Measurements from ENCODE around the gene ARHGDIG. TPM values are rescaled to one million over a fixed set of nuclear protein-coding genes. Genes with fewer than 3 reads are reported as not detected.

ARHGDIG gene
- 0.44 TPM in 1 of 2 replicates, not detected in the other for total RNA-seq

DNA sequence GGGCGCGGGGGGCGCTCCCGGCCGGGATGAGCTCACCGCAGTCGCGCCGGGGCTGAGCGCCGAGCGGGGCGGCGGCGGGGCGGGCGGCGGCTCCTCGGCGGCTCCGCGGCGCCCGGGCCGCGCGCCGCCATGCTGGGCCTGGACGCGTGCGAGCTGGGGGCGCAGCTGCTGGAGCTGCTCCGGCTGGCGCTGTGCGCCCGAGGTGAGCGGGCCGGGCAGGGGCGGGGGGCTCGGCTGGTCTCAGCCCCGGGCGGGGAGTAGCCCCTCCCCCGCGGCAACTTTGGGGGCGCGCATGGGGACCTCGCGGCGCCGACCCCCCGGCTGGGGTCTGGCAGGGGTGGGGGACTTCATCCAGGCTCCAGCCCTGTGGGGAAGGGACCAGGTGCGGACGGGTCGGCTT lies at the start of gene ARHGDIG:
Gene ARHGDIG, plus strand, starts transcription at position 40 of the 400 bp plus-strand sequence. Its CDS starts 90 bp downstream, at position 130.

DNA sequence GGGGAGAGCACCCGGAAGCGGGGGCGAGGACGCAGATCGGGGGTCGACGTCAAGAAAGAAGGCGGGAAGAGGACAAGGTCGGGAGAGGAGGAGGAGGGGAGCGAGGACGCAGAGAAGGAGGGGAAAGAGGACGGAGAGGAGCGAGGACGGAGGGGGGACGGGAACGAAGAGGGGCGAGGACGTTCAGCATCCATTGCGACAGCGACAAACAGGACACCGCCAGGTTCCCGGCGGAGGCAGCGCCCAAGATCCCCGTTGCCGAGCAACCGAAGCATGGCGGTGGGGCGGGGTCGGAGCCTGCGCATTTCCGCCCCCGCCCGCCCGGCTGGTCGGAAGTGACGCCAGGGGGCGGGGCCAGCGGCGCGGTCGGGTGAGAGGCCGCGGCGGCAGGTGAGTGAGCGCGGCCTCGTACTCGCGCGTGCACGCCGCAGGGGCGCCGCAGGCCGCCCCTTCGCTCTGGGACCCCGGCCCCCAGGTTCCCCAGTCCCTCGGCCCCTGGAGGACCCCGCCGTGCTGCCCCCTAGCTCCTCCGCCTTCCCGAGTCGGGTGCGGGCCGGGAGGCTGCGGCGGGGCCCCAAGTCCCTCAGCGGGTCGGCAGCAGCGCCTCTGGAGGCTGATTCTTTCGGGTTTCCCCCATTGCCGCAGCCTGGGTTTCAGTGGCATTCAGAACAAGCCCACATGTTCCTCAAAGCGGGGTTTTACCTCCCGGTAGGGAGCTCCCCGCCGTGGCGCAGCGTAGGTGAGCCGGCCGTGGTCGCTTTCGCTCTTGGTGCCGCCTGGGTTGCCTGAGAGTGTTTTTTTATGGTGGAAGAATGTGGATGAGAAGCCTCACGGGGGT lies 45.7 kb upstream of the ARHGDIG start, which contains the start of gene FAM234A:
Gene FAM234A, plus strand, starts transcription at position 354 of the 838 bp plus-strand sequence. CDS start 19,593 bp downstream, outside the sequence.

DNA sequence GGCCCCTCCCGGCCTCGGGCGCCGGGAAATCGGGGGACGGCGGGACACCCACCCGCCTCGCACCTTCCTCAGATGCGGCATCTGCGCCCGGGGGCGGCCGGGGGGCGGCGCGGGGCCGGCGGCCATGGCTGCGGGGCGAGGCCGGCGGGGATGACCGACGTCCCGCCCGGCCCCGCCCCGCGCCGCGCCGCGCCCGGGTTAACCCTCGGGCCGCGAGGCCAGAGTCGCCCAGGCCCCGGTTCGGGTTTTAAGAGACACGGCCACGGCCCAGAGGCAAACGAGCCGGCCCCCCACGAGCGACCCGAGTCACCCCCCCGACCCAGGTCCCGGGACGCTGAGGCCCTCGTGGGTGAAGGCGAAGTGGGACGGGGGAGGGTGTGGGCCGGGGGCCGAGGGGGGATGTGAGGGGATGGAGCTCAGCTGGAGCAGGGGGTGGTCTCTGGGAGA lies 4.6 kb upstream of the ARHGDIG start, which contains the start of gene RGS11:
Gene RGS11, minus strand, starts transcription at position 159 of the 447 bp plus-strand sequence. Its CDS starts 33 bp downstream, at position 126.

DNA sequence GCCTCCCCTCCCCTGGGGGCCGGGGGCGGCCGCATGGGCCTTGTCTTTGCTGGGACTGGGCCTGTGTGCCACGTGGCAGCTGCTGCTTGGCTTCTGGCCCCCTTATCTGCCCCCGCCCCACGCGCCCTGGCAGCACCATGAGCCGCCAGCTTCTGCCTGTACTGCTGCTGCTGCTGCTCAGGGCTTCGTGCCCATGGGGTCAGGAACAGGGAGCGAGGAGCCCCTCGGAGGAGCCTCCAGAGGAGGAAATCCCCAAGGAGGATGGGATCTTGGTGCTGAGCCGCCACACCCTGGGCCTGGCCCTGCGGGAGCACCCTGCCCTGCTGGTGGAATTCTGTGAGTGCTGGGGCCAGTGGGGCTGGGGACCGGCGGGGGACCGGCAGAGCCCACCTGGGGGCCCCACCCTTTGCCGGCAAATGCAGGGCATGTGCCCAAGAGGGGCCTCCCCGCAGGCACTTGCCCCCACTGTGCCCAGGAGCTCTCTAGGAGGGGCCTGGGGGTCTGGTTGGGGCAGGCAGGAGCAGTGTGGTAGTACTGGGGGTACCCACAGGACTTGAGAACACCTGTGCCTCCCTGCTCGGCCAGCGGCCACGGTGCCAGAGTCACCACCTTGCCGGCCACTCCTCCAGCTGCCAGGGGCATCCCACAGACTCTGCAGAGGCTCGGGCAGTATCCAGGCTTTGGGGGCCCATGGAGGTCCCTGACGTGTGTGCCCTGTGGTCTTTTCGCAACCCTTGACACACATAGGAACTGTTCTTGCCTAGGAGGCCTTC lies 2.8 kb downstream of the ARHGDIG start, which contains the start of gene PDIA2:
Gene PDIA2, plus strand, starts transcription at position 132 of the 773 bp plus-strand sequence. Its CDS starts 6 bp downstream, at position 138.

Other genes with a start within 250 kb of the ARHGDIG start
- 1.5 and 3.1 TPM in 2 replicates for gene POLR3K, start 227.0 kb upstream of the ARHGDIG start, total RNA-seq
- 10.7 and 17.3 TPM in 2 replicates for gene SNRNP25, start 226.8 kb upstream of the ARHGDIG start, total RNA-seq
- gene RHBDF1, start 208.0 kb upstream of the ARHGDIG start, total RNA-seq = 71.1 and 96.6 TPM in 2 replicates
- 147 and 251 TPM in 2 replicates for gene MPG, start 202.4 kb upstream of the ARHGDIG start, total RNA-seq
- gene NPRL3, start 141.9 kb upstream of the ARHGDIG start, total RNA-seq = 12.9 and 14.2 TPM in 2 replicates
- not detected in 2 replicates for gene HBZ, start 127.9 kb upstream of the ARHGDIG start, total RNA-seq
- gene HBM, start 114.6 kb upstream of the ARHGDIG start, total RNA-seq = not detected in 2 replicates
- not detected in 2 replicates for gene HBA2, start 107.7 kb upstream of the ARHGDIG start, total RNA-seq
- gene HBA1, start 103.9 kb upstream of the ARHGDIG start, total RNA-seq = not detected in 2 replicates
- not detected in 2 replicates for gene HBQ1, start 100.1 kb upstream of the ARHGDIG start, total RNA-seq
- gene LUC7L, start 51.1 kb upstream of the ARHGDIG start, total RNA-seq = 31.5 and 59.0 TPM in 2 replicates
- gene FAM234A, start 45.8 kb upstream of the ARHGDIG start, total RNA-seq = 58.8 and 81.4 TPM in 2 replicates
- 1.0 and 2.4 TPM in 2 replicates for gene RGS11, start 4.6 kb upstream of the ARHGDIG start, total RNA-seq
- gene PDIA2, start 2.6 kb downstream of the ARHGDIG start, total RNA-seq = 0.57 and 2.8 TPM in 2 replicates
- gene AXIN1, start 72.1 kb downstream of the ARHGDIG start, total RNA-seq = 25.8 and 28.2 TPM in 2 replicates
- gene MRPL28, start 89.9 kb downstream of the ARHGDIG start, total RNA-seq = 76.4 and 85.0 TPM in 2 replicates
- gene PGAP6, start 101.4 kb downstream of the ARHGDIG start, total RNA-seq = 109 and 146 TPM in 2 replicates
- gene NME4, start 116.6 kb downstream of the ARHGDIG start, total RNA-seq = 96.1 and 115 TPM in 2 replicates
- 8.8 and 10.2 TPM in 2 replicates for gene DECR2, start 121.3 kb downstream of the ARHGDIG start, total RNA-seq
- 23.2 and 27.8 TPM in 2 replicates for gene RAB11FIP3, start 145.1 kb downstream of the ARHGDIG start, total RNA-seq
- gene CAPN15, start 247.1 kb downstream of the ARHGDIG start, total RNA-seq = 68.9 and 91.9 TPM in 2 replicates

All from placental pericyte (primary cell).